Measurements from ENCODE around the gene GOLGA6L25.
"Not testable (repeated sequence)": the region's sequence is repeated elsewhere in the genome, so short reads cannot be mapped to it uniquely, and the experiment has no call there.

- not testable (repeated sequence) for TF ChIP-seq CTCF, POLR2A (IDR thresholded peaks at IDR 0.05)
Measured at GRCh38 chr15:28592395-28592794, 39.0 kb downstream of the GOLGA6L25 start.
